Measurements from ENCODE around the gene LBX2.
A peak's percentile ranks its signal among the peaks of the same experiment; 100 is the strongest.
"Not testable (repeated sequence)": the region's sequence is repeated elsewhere in the genome, so short reads cannot be mapped to it uniquely, and the experiment has no call there.

The LBX2 gene

GRCh38 chr2:74503506-74504475 lies 4.4 kb upstream of the LBX2 start:
- no peak for DNase-seq

GRCh38 chr2:74502720-74503505 lies 3.5 kb upstream of the LBX2 start:
- DNase-seq, result peak; percentile 96

- no peak for DNase-seq
These were observed 2.8 kb upstream of the LBX2 start for GRCh38 chr2:74502147-74502719.

DNA sequence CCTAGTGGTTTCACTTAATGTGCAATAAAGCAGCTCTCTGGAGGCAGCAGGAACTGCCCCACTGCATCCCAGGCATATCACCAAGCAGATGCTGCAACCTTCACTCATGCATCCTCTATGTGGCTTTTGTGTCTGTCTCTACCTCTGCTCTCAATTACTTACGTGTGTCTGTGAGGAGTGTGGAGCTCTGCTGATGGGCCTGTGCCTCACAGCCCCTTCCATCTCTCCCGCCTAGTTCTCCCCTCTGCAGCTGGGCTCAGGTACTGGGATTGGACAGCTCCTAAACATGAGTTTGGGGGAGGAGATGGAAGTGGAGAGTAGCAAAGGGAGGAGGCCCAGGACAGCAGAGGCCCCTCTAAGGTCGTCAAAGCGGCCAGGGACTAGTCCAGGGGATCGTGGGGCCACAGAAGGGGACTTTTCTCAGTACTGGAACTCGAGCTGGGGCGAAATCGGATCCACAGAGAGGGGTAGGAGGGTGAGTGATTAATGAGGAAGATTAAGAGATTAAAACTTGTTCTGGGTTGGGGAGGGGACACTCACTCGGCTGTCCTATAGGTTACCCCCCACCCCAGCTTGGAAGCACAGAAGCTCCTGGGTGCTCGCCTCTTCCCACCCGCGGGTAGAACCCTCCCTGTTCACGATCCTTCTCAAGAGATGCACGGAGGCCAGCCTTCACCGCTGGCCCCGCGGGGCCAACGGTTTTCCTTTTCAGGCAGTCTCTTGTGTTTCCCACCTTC lies 2.1 kb upstream of the LBX2 start:
- DNase-seq, result no peak

DNA sequence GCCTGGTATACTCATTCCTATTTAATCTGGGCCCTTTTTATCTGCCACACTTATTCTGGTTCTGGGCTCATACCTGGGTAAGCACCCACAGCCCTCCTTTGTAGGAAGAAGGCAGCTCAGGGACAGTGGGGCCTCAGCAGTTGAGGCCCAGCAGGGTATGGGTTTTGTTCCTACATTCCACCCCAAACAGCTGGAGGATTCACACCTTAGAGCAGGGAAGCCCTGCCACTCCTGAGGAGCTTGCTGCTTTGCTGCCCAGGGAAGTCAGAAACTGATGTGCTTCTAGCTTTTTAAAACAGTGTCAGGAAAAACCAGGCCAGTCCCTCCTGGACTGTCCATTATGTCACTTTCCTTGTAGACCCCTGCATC lies 1.2 kb upstream of the LBX2 start:
- DNase-seq, result no peak

DNA sequence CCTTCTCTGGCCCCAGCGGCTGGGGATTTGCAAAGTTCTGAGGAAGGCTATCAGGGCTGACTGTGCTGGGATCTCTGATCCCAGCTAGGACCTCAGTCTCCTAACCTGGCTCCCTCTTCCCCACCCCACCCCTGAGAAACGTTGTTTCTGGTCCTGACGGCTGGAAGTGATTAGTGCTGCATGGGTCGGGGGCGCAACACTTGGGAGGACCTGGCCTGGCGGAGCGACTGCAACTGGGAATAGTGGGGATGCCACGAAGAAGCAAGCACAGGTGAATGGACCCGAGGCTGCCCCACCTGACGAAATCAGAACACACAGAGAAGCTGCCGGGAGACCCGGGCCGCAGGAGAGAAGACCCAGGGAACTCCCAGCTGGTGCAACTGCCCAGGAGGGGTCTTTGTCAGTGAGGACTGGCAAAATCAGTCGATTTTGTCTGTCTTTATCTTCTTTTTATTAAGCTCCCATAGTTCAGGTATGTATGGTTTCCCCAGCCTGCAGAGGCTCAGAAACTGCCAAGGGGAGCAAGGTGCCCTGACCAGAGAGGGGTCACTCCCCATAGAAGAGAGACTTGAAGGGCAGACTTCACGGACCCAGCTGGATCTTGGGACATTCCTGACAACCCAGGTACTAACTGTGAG lies 656 bp upstream of the LBX2 start:
- DNase-seq, result no peak

DNA sequence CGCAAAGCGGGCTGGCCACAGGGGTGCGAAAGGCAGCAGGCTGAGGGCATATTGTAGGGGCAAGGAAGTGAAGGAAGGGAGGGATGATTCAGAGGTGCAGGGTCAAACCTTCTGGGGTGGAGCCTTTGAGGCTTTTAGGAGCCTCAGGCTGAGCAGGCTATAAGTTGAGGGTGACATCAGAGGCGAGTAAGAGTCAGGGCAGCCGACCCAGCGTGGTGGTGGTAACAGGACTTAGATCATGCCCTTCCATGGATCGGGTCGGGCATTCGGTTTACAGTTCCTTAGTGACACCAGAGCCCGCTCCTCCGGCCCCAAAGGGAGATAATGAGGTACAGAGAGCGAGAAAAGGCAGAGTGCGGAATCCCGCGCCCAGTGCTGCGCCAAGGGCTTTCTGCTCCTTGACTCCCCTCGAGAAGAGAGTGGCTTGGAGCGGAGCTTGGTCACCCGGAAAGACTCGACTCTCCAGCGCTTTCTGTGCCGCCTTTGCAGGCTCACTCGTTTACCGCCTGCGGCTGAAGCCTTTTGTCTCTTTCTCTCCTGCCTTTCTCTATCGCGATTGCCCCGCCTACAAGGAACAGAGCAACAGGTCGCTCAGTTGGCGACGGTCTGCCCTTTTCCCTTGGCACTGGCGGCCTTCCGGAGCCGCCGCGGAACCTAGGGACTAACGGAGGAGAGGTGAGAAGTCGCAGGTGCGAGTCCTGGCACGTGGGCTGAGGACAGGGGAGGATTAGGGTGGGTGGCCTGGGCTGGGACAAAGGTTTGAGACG lies 720 bp downstream of the LBX2 start:
- no peak for DNase-seq

DNA sequence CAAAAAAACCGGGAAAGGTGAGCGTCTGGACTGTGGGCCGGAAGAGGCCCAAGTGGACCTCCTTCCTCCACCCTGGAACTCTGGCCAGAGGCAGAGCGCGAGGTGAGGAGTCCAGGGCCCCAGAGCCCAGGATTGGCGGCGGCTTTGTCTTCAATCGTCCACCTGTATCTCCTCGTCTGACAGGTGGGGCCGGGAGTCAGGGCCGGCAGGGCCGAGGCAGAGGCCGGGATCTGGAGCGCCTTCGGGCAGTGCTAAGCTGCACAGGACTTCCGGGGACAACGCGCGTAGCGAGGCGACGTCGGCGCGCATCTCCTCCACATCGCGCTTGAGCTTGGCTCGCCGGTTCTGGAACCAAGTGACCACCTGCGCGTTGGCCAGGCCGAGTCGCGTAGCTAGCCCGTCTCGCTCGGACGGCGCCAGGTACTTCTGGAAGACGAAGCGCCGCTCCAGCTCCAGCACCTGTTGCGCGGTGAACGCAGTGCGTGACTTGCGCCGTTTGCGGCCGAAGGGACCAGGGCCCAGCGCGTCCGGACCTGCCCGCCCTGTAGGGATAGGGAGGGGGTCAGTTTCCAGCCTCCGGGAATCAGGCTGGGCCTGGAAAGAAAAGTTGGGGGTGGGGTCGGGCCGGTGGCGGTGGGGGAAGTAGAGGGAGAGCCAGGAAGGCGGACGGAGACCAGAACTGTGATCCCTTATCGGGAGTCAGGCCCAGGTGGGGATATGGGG lies 1.5 kb downstream of the LBX2 start:
- DNase-seq, result no peak

GRCh38 chr2:74496997-74497776 lies 2.2 kb downstream of the LBX2 start:
- DNase-seq, result no peak

DNA sequence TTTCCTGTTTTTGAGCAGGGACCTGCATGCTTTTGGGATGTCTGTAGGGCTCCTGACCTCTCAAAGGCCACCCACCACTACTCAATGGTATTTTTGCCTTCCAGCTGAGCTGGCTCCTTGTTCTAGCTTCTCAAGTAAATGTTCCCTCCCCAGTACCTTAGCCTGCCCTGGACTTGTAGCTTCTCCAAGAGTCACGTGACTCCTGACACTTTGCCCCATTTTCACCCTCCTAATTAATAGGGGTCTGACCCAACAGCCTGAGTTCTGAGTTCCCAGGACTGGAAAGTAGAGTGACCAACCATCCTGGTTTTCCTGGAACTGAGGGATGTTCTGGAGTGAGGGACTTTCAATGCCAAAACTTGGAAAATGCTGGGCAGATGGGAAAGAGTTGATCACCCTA lies 4.0 kb downstream of the LBX2 start:
- no peak for DNase-seq

DNA sequence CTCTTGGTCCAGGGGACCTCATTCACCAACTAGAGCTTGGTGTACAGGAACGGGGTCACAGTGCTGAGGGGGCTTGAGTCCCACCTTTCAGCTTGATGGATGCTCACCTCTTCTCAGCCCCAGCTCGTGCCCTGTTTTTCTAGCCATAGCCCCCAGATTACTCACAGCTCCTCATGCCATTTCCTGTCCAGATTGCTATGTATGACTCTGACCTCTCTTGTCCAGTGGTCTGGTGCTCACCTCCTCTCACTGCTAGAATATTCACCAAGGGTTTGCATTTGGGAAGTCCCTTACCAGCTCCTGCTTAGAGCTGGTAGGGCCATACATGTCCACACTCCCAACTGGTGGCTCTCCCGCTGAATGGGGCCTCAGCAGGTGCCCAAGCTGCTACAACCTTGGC lies 5.9 kb downstream of the LBX2 start:
- DNase-seq, result no peak

- DNase-seq, result no peak
These were observed 7.5 kb downstream of the LBX2 start for GRCh38 chr2:74491648-74492544.

GRCh38 chr2:74489906-74490305 lies 9.5 kb downstream of the LBX2 start:
- no peak for DNase-seq

- no peak for DNase-seq
These were observed 10.5 kb downstream of the LBX2 start for GRCh38 chr2:74488643-74489481.

- DNase-seq, result no peak
These were observed 13.3 kb downstream of the LBX2 start for GRCh38 chr2:74486141-74486540.

DNA sequence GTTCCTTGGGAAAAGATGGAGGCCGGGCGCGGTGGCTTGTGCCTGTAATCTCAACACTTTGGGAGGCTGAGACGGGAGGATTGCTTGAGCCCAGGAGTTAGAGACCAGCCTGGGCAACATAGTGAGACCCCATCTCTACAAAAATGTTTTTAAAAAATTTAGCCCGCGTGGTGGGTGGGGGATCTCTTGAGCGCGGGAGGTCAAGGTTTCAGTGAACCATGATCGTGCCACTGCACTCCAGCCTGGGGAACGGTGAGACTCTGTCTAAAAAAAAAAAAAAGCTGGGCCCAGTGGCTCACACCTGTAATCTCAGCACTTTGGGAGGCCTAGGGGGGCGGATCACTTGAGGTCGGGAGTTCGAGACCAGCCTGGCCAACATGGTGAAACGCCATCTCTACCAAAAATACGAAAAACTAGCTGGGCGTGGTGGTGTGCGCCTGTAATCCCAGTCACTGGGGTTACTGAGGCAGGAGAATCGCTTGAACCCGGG lies 15.7 kb downstream of the LBX2 start:
- not testable (repeated sequence) for DNase-seq

- DNase-seq, result peak; percentile 78
These were observed 16.4 kb downstream of the LBX2 start, which contains the start of the genes CCDC142 and TTC31 for GRCh38 chr2:74482801-74483674. TSS of gene CCDC142 (minus strand) at chr2:74482998. CDS start at chr2:74482837, 161 bp downstream. TSS of gene TTC31 (plus strand) at chr2:74483081. CDS start at chr2:74483096, 15 bp downstream.
